Measurements from ENCODE around the gene MARF1. TPM values are rescaled to one million over a fixed set of nuclear protein-coding genes. Genes with fewer than 3 reads are reported as not detected.

The MARF1 gene
- total RNA-seq, 2 donors from 2014 or later: 53.0 to 71.6 TPM

DNA sequence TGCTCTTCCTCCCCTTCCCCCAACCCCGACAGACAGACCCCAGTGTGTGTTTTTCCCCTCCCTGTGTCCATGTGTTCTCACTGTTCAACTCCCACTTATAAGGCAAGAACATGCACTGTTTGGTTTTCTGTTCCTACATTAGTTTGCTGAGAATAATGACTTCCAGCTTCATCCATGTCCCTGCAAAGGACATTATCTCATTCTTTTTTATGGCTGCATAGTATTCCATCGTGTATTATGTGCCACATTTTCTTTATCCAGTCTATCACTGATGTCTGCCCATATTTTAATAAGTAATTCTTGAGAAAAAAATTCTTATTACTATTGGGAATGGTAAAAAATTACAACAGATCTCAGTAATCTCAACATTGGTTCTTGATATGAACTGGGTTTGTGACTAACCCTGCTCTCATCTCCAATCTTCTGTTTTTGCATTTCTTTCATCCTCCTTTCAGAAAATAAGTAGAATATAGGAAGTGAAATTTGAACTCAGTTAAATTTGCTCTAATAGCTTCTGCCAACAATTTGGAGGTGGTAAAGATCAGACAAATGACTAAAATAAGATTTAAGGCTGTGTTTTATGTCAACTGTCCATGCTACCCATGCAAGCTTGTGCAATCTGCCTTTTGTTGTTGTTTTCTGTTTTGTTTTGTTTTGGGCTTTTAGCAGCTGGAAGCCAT, 11.1 kb downstream of the MARF1 start:
- Histone ChIP-seq H3K36me3 (peaks cover 18% of the 10 kb centered on the region), H3K9ac (ENCODE audit: low read depth in 2 of 2, low read length in 2 of 2) (no peak overlapping the region)
- intact Hi-C loops (cut with DNase I): no loop called here

DNA sequence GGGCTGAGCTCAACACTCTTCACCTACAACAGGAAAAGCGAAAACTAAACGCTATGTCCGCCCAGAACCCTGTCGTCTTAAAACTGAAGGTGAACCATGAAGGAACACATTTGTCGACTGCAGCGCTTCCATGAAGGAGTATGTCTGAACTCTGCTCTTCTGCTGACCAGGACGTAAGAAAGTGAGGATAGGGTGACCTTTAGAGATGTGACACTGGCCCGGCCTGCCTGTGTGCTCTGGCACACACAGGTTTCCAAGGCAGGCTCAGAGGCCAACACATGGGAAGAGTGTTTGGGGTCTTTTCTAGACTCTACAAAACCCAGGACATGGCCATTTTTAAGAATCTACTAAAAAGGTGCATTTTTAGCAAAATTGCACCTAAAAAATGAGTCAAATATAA, 21.1 kb downstream of the MARF1 start:
- TF ChIP-seq, protein P1, sequence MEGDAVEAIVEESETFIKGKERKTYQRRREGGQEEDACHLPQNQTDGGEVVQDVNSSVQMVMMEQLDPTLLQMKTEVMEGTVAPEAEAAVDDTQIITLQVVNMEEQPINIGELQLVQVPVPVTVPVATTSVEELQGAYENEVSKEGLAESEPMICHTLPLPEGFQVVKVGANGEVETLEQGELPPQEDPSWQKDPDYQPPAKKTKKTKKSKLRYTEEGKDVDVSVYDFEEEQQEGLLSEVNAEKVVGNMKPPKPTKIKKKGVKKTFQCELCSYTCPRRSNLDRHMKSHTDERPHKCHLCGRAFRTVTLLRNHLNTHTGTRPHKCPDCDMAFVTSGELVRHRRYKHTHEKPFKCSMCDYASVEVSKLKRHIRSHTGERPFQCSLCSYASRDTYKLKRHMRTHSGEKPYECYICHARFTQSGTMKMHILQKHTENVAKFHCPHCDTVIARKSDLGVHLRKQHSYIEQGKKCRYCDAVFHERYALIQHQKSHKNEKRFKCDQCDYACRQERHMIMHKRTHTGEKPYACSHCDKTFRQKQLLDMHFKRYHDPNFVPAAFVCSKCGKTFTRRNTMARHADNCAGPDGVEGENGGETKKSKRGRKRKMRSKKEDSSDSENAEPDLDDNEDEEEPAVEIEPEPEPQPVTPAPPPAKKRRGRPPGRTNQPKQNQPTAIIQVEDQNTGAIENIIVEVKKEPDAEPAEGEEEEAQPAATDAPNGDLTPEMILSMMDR (IDR thresholded peaks at IDR 0.05): no peak
- Histone ChIP-seq H3K9ac (ENCODE audit: low read depth in 2 of 2, low read length in 2 of 2) (no peak overlapping the region), H3K36me3 (peaks cover 17% of the 10 kb centered on the region), H3K4me1 (no peaks in the 10 kb centered on the region), H3K4me3 (no peak overlapping the region), H3K9me3 (no peaks in the 10 kb centered on the region), H3K27me3 (no peaks in the 10 kb centered on the region), H3K27ac (no peak overlapping the region)
- intact Hi-C loops (cut with DNase I): no loop called here
- no peak for DNase-seq

More for the DNA sequence above, 11.1 kb downstream of the MARF1 start:
- Histone ChIP-seq H3K27ac (no peak overlapping the region), H3K4me3 (no peak overlapping the region), H3K27me3 (no peaks in the 10 kb centered on the region), H3K4me1 (no peaks in the 10 kb centered on the region), H3K9me3 (no peaks in the 10 kb centered on the region)
- no peak for DNase-seq
- TF ChIP-seq, protein P1 (IDR thresholded peaks at IDR 0.05): no peak

DNA sequence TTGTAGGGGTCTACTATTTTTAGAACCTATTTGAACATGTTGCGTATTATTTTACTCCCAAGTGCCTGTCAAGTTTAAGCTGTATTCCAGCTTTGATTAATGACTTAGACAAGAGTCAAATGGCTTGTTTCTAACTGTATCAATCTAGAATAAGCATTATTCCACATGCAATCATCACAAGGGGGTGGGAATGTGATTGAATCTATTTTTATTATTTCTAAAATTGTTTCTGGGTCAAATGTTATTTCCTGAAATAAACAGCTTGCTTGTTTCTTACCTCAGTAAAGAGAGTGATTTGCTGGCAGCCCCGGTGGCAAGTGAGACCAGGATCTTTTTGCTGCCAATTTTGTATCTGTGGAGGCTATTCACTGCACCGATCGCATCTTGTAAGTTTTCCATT, 21.5 kb downstream of the MARF1 start:
- H3K36me3 ChIP-seq: peaks cover 22% of the 10 kb centered on the region
- H3K9me3 ChIP-seq: no peaks in the 10 kb centered on the region
- DNase-seq: no peak
- H3K4me1 ChIP-seq: no peaks in the 10 kb centered on the region
- H3K9ac ChIP-seq (ENCODE audit: low read depth in 2 of 2, low read length in 2 of 2): no peak overlapping the region
- no peak overlapping the region for H3K27ac ChIP-seq
- intact Hi-C loops (cut with DNase I): no loop called here
- TF ChIP-seq, protein P1 (IDR thresholded peaks at IDR 0.05): no peak
- H3K27me3 ChIP-seq: no peaks in the 10 kb centered on the region
- H3K4me3 ChIP-seq: no peak overlapping the region

DNA sequence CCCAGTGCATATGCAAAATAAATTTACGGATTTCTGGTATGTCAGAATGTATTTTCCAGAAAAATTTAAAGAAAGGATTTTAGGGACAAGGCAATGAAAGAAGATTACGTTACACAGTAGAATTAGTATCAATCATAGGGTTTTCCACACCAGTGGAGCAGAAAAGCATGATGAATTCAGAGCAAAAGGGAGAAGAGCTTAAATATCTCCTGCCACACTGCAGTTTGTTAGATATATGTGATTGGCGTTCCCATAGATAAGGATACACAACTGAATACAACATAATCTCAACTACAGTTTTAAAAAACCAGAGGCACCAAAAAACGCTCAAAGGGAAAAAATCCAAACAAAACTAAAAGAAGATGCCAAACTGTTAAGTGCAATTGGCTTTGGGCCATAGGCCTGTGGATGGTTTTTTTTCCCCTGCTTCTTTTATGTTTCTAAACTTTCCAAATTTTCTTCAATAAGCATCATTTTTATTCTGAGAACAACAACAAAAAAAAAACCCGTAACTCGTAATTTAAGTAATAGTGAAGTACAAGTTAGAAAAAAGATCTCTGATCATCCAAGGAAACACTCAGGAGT, 22.3 kb downstream of the MARF1 start:
- no peaks in the 10 kb centered on the region for H3K9me3 ChIP-seq
- TF ChIP-seq, protein P1 (IDR thresholded peaks at IDR 0.05): no peak
- DNase-seq: no peak
- no peaks in the 10 kb centered on the region for H3K27me3 ChIP-seq
- H3K9ac ChIP-seq (ENCODE audit: low read depth in 2 of 2, low read length in 2 of 2): no peak overlapping the region
- H3K4me1 ChIP-seq: no peaks in the 10 kb centered on the region
- H3K4me3 ChIP-seq: no peak overlapping the region
- peaks cover 22% of the 10 kb centered on the region for H3K36me3 ChIP-seq
- no peak overlapping the region for H3K27ac ChIP-seq
- intact Hi-C loops (cut with DNase I): no loop called here

DNA sequence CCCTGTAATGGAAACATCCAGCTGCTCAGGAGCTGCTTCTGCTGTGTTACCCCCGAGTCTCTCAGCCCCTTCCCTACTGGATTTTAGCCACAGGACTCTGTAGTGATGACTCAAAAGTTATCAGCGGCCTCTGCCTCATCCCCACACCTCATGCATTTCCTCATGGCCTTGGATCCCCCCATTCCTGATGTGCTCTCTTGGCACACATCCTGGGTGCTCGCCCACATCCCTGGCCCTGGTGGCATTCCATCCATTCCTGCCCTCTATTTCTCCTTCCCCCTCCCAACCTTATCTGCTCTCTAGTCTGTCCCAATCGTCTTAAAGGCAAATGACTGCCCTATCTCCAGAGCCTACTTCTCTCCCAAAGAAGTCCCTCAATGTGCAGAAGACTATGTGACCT, 24.6 kb downstream of the MARF1 start:
- TF ChIP-seq, protein P1 (IDR thresholded peaks at IDR 0.05): no peak
- Histone ChIP-seq H3K4me1 (no peaks in the 10 kb centered on the region), H3K4me3 (no peak overlapping the region), H3K27ac (no peak overlapping the region), H3K36me3 (peaks cover 10% of the 10 kb centered on the region), H3K9ac (ENCODE audit: low read depth in 2 of 2, low read length in 2 of 2) (no peak overlapping the region), H3K9me3 (no peaks in the 10 kb centered on the region), H3K27me3 (no peaks in the 10 kb centered on the region)
- intact Hi-C loops (cut with DNase I): no loop called here
- DNase-seq: no peak
